Endodermal cell (in vitro differentiated cells): ENCODE measurements around the gene KCNAB2. TPM values are rescaled to one million over a fixed set of nuclear protein-coding genes. Genes with fewer than 3 reads are reported as not detected.

Experiments used
- DNase-seq: peaks from one replicate; pipeline ENCODE4 v3.0.0-alpha.2; 2017
- H3K27ac ChIP-seq: 2 replicates; pipeline ENCODE4 v1.5.1; 2013; ENCODE audit warnings: mild to moderate bottlenecking, low read depth, low read length, moderate library complexity
- H3K27me3 ChIP-seq: 2 replicates; pipeline ENCODE4 v1.6.1; 2013; ENCODE audit warnings: mild to moderate bottlenecking, low read length, moderate library complexity; ENCODE audit not compliant: insufficient read depth, control insufficient read depth, poor library complexity, severe bottlenecking
- H3K36me3 ChIP-seq: 2 replicates; pipeline ENCODE4 v1.7.0; 2013; ENCODE audit warnings: mild to moderate bottlenecking, low read length, moderate library complexity; ENCODE audit not compliant: control insufficient read depth, insufficient read depth
- H3K4me1 ChIP-seq: one replicate; pipeline ENCODE4 v1.7.0; 2013; ENCODE audit warnings: low read length; ENCODE audit not compliant: control insufficient read depth, insufficient read depth
- H3K4me3 ChIP-seq: 2 replicates; pipeline ENCODE4 v1.5.1; 2013; ENCODE audit warnings: mild to moderate bottlenecking, low read length, moderate library complexity
- H3K9ac ChIP-seq: 2 replicates; pipeline ENCODE4 v1.6.1; 2013; ENCODE audit warnings: mild to moderate bottlenecking, low read length, moderate library complexity; ENCODE audit not compliant: poor library complexity, severe bottlenecking; ENCODE audit errors: extremely low read depth
- H3K9me3 ChIP-seq: 2 replicates; pipeline ENCODE4 v1.6.1; 2013; ENCODE audit warnings: mild to moderate bottlenecking, low read length, moderate library complexity; ENCODE audit not compliant: control insufficient read depth
- H3K27ac Mint-ChIP-seq: 2 replicates; pipeline ENCODE4 v1.8.0; 2020; ENCODE audit warnings: mixed read lengths
- H3K27me3 Mint-ChIP-seq: 2 replicates; pipeline ENCODE4 v1.8.0; 2021; ENCODE audit warnings: mild to moderate bottlenecking, mixed read lengths; ENCODE audit not compliant: insufficient read depth
- H3K36me3 Mint-ChIP-seq: 2 replicates; pipeline ENCODE4 v1.8.0; 2020; ENCODE audit warnings: low read depth, mixed read lengths
- H3K4me1 Mint-ChIP-seq: 2 replicates; pipeline ENCODE4 v1.8.0; 2020; ENCODE audit warnings: mixed read lengths
- H3K4me3 Mint-ChIP-seq: 2 replicates; pipeline ENCODE4 v1.8.0; 2020; ENCODE audit warnings: mild to moderate bottlenecking, moderate library complexity, mixed read lengths
- H3K9me3 Mint-ChIP-seq: 2 replicates; pipeline ENCODE4 v1.8.0; 2020; ENCODE audit warnings: mild to moderate bottlenecking, mixed read lengths
- WGBS, 2 experiments: methylation state at CpG; one replicate each; pipeline versions ENCODE4 v1.1.5 to v1.1.7; 2013; ENCODE audit warnings: missing lambda C conversion rate in 2 of 2, mixed read lengths in 1 of 2; ENCODE audit not compliant: insufficient coverage in 1 of 2, insufficient read length in 1 of 2; 5-methylcytosine and 5-hydroxymethylcytosine counted together
- total RNA-seq, 2 donors: library from RNA; stranded (reverse); fragmentation: NEBNext Ultra II Directional in 1 of 2; extraction: Animal tissue kit (Norgen Biotek cat#: 25700) in 1 of 2; gene quantifications; 2 replicates in 1 of 2; 3 replicates in 1 of 2; pipeline ENCODE4 v1.2.1, GENCODE V29; 2021
- TF ChIP-seq, protein P1 (sequence below): fragments of 200-600 bp; sonication (generic); conservative IDR thresholded peaks from 2 replicates; pipeline ENCODE4 v1.5.0; 2021; ENCODE audit warnings: antibody characterized with exemption, mild to moderate bottlenecking

KCNAB2 gene
- total RNA-seq, 2 donors from 2014 or later: 14.9 to 22.9 TPM

DNA sequence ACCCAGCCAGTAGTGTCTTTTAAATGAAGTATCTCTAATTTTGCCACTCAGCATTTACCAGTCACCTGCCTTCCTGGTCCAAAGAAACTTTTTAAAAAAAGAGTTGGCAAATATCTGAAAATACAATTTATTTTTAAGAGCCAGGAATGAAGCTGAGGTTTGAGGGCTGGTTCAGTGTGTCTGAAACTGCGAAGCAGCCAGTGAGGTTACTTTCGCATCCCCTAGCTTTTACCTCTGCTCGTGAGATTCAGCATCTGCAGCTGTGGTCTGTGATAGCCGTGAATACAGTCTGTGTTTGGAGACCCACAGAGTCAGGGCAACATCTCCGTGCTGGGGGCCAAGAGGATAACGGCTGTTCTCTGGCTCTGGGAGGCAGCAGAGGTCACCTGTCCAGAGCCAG is 21.3 kb upstream of the KCNAB2 start:
- no peak overlapping the region for H3K27ac Mint-ChIP-seq
- Histone ChIP-seq H3K27ac (no peak overlapping the region), H3K4me3 (no peak overlapping the region), H3K36me3 (no peaks in the 10 kb centered on the region), H3K27me3 (no peaks in the 10 kb centered on the region), H3K9me3 (no peaks in the 10 kb centered on the region), H3K9ac (no peak overlapping the region), H3K4me1 (no peaks in the 10 kb centered on the region)
- H3K4me3 Mint-ChIP-seq: no peak overlapping the region
- no peak for DNase-seq
- no peaks in the 10 kb centered on the region for H3K36me3 Mint-ChIP-seq
- H3K4me1 Mint-ChIP-seq: no peaks in the 10 kb centered on the region
- H3K9me3 Mint-ChIP-seq: no peaks in the 10 kb centered on the region
- TF ChIP-seq, protein P1, sequence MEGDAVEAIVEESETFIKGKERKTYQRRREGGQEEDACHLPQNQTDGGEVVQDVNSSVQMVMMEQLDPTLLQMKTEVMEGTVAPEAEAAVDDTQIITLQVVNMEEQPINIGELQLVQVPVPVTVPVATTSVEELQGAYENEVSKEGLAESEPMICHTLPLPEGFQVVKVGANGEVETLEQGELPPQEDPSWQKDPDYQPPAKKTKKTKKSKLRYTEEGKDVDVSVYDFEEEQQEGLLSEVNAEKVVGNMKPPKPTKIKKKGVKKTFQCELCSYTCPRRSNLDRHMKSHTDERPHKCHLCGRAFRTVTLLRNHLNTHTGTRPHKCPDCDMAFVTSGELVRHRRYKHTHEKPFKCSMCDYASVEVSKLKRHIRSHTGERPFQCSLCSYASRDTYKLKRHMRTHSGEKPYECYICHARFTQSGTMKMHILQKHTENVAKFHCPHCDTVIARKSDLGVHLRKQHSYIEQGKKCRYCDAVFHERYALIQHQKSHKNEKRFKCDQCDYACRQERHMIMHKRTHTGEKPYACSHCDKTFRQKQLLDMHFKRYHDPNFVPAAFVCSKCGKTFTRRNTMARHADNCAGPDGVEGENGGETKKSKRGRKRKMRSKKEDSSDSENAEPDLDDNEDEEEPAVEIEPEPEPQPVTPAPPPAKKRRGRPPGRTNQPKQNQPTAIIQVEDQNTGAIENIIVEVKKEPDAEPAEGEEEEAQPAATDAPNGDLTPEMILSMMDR: no peak
- H3K27me3 Mint-ChIP-seq: peaks cover 6% of the 10 kb centered on the region
- 91 to 97% methylated on average over 6 of the region's 6 CpGs for WGBS, 2 experiments

DNA sequence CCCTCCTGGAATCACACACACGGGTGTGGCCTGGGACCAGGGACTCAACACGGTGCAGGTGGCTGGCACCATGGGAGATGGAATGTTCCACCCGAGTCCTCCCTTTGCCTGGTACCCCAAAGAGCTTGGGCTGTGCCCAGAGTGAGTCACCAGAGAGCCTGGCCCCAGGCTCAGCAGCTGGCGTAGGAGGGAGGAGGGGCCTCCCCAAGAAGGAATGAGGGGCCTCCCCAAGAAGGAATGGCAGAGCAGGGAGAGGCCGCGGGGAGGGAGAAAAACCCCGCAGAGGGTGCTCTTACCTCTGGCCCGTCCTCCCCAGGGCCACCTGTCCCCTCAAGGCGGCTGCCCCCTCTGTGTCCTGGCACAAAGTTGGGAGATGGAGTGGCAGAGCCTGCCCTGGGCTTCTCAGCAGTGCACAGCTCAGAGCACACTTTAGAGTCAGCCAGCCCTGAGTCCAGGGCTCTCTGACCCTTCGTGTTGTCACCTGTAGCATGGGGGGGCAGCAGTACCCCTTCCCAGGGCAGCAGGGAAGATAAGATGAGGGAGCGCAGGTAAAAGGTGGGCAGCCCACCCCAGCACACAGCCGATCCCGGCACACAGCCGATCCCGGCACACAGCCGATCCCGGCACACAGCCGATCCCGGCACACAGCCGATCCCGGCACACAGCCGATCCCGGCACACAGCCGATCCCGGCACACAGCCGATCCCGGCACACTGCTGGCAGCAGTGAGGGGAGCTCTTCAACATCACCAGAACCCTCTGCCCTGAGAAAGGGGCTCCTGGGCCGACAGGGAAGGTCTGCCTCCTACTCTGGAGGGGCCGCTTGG is 20.2 kb upstream of the KCNAB2 start:
- no peaks in the 10 kb centered on the region for H3K27me3 ChIP-seq

DNA sequence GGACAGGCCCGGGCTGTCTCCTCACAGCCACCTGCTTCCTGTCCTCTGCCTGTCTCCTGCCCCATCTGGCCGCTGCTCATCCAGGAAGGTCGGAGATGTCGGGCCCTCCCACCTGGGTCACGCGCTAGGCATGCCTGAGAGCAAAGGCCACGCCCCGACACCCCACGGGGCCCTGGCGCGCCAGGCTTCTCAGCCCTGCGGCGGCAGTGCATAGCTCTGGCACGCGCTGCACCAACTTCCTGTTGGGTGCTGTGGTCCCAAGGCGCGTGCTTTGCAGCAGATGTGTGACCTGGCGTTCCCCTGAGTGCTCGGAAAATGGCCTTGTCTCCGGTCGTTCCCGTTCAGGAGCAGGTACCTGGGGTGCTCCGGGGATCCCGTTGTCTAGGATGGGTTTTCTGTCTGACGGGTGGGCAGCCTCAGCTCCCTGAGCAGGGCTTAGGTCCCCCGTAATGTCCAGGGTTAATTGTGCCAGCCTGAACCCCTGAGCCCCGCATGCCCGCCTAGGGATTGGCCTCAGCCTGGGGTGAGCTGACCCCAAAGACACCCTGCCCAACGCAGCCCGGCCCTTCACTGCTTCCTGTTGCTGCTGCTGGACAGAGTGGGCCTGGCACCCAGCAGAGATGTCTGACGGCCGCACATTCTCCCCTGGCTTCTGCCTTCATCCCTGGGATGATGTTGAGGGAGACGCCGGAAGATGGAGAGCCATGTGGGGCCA is 19.4 kb upstream of the KCNAB2 start:
- Histone ChIP-seq H3K27ac (no peak overlapping the region), H3K27me3 (no peaks in the 10 kb centered on the region), H3K36me3 (no peaks in the 10 kb centered on the region), H3K4me1 (no peaks in the 10 kb centered on the region), H3K9me3 (no peaks in the 10 kb centered on the region), H3K4me3 (no peak overlapping the region), H3K9ac (no peak overlapping the region)
- TF ChIP-seq, protein P1: no peak
- Mint-ChIP-seq H3K4me3 (peak overlapping the region; percentile 20), H3K27me3 (peaks cover 6% of the 10 kb centered on the region), H3K27ac (no peak overlapping the region), H3K36me3 (no peaks in the 10 kb centered on the region), H3K4me1 (no peaks in the 10 kb centered on the region), H3K9me3 (no peaks in the 10 kb centered on the region)
- WGBS, 2 experiments: 59 to 69% methylated on average over 25 to 34 of the region's 34 CpGs
- peak; percentile 96 for DNase-seq

More for the DNA sequence above, 20.2 kb upstream of the KCNAB2 start:
- Histone ChIP-seq H3K27ac (no peak overlapping the region), H3K36me3 (no peaks in the 10 kb centered on the region), H3K9ac (no peak overlapping the region), H3K9me3 (no peaks in the 10 kb centered on the region), H3K4me1 (no peaks in the 10 kb centered on the region), H3K4me3 (no peak overlapping the region)
- TF ChIP-seq, protein P1: no peak
- H3K36me3 Mint-ChIP-seq: no peaks in the 10 kb centered on the region
- no peaks in the 10 kb centered on the region for H3K9me3 Mint-ChIP-seq
- H3K4me3 Mint-ChIP-seq: peak overlapping the region; percentile 20
- peaks cover 6% of the 10 kb centered on the region for H3K27me3 Mint-ChIP-seq
- WGBS, 2 experiments: 92 to 93% methylated on average over 8 to 29 of the region's 29 CpGs
- no peak overlapping the region for H3K27ac Mint-ChIP-seq
- H3K4me1 Mint-ChIP-seq: no peaks in the 10 kb centered on the region
- no peak for DNase-seq
